GM12892 (cell line): Measurements from ENCODE around the gene LHX4.

Source experiments
- POLR2A ChIP-seq: IDR thresholded peaks from 2 replicates; pipeline ENCODE4 v1.6.1; 2011; ENCODE audit warnings: low read depth, low read length, control low read depth
- TAF1 ChIP-seq: IDR thresholded peaks from 2 replicates; pipeline ENCODE4 v1.6.1; 2011; ENCODE audit warnings: low read depth, mild to moderate bottlenecking, control low read depth, low read length, borderline replicate concordance

- TF ChIP-seq POLR2A (no peak), TAF1 (no peak)
These were observed 23.8 kb downstream of the LHX4 start for GRCh38 chr1:180253585-180254495.
